Measurements from ENCODE around the gene CACNA1D. TPM values are rescaled to one million over a fixed set of nuclear protein-coding genes. Genes with fewer than 3 reads are reported as not detected.

CACNA1D gene
- total RNA-seq, 5 donors from 2014 or later (not counting 1 experiment from before 2014, with no cell fraction given), result 0.09 to 0.47 (median 0.34) TPM; not detected in 1

- no peak for DNase-seq
- peaks cover 0 to 3% (median 0%) of the 10 kb centered on the region in 3 donors for H3K4me1 Mint-ChIP-seq
- Histone ChIP-seq H3K36me3 (ENCODE audit: control insufficient read depth in 2 of 2, extremely low read depth in 1 of 2, insufficient read depth in 1 of 2, low read length in 1 of 2) (no peaks in the 10 kb centered on the region), H3K27me3 (replicated peaks in 1 of 2; ENCODE audit: control insufficient read depth in 2 of 2, extremely low read depth in 1 of 2, insufficient read depth in 2 of 2, low read length in 1 of 2) (peaks cover 0 to 26% of the 10 kb centered on the region in 2 experiments), H3K27ac (ENCODE audit: low read length) (no peak overlapping the region), H3K9me3 (no peaks in the 10 kb centered on the region), H3K4me3 (ENCODE audit: control insufficient read depth in 1 of 2, extremely low read depth in 1 of 2, low read length in 1 of 2) (no peak overlapping the region), H3K4me1 (ENCODE audit: control insufficient read depth in 1 of 2, extremely low read depth in 1 of 2, insufficient read depth in 2 of 2, low read length in 2 of 2) (peaks cover 0 to 7% of the 10 kb centered on the region in 2 experiments)
- H3K4me3 Mint-ChIP-seq, result no peak overlapping the region
- WGBS (ENCODE audit: insufficient coverage), result 74% methylated on average over 9 of the region's 10 CpGs
- no peak overlapping the region for H3K27ac Mint-ChIP-seq
- H3K9me3 Mint-ChIP-seq, result no peaks in the 10 kb centered on the region
- POLR2A ChIA-PET, result no interaction called here
- peaks cover 0 to 5% of the 10 kb centered on the region in 2 donors for H3K27me3 Mint-ChIP-seq
- no peaks in the 10 kb centered on the region for H3K36me3 Mint-ChIP-seq
- ATAC-seq (replicated peaks in 1 of 4), result no peak
- CTCF ChIA-PET, result no interaction called here
Observed at GRCh38 chr3:53813876-53814275, 319.5 kb downstream of the CACNA1D start.

GRCh38 chr3:53815067-53815466 lies 320.7 kb downstream of the CACNA1D start:
- H3K9me3 Mint-ChIP-seq, result no peaks in the 10 kb centered on the region
- Histone ChIP-seq H3K36me3 (ENCODE audit: control insufficient read depth in 2 of 2, extremely low read depth in 1 of 2, insufficient read depth in 1 of 2, low read length in 1 of 2) (no peaks in the 10 kb centered on the region), H3K4me1 (ENCODE audit: control insufficient read depth in 1 of 2, extremely low read depth in 1 of 2, insufficient read depth in 2 of 2, low read length in 2 of 2) (peaks cover 0 to 7% of the 10 kb centered on the region in 2 experiments), H3K9me3 (no peaks in the 10 kb centered on the region), H3K27me3 (replicated peaks in 1 of 2; ENCODE audit: control insufficient read depth in 2 of 2, extremely low read depth in 1 of 2, insufficient read depth in 2 of 2, low read length in 1 of 2) (peaks cover 0 to 33% of the 10 kb centered on the region in 2 experiments), H3K4me3 (ENCODE audit: control insufficient read depth in 1 of 2, extremely low read depth in 1 of 2, low read length in 1 of 2) (no peak overlapping the region), H3K27ac (ENCODE audit: low read length) (no peak overlapping the region)
- WGBS (ENCODE audit: insufficient coverage), result 86% methylated on average over 3 of the region's 4 CpGs
- peaks cover 0 to 10% of the 10 kb centered on the region in 2 donors for H3K27me3 Mint-ChIP-seq
- ChIA-PET POLR2A (no interaction called here), CTCF (no interaction called here)
- DNase-seq, result no peak
- H3K27ac Mint-ChIP-seq, result no peak overlapping the region
- H3K36me3 Mint-ChIP-seq, result no peaks in the 10 kb centered on the region
- no peak overlapping the region for H3K4me3 Mint-ChIP-seq
- H3K4me1 Mint-ChIP-seq, result peaks cover 0 to 3% (median 0%) of the 10 kb centered on the region in 3 donors
- ATAC-seq (replicated peaks in 1 of 4), result no peak

GRCh38 chr3:53815651-53816050 lies 321.2 kb downstream of the CACNA1D start:
- Mint-ChIP-seq H3K27ac (no peak overlapping the region), H3K9me3 (no peaks in the 10 kb centered on the region), H3K4me3 (no peak overlapping the region), H3K36me3 (no peaks in the 10 kb centered on the region), H3K4me1 (peaks cover 0 to 3% (median 0%) of the 10 kb centered on the region in 3 donors), H3K27me3 (peaks cover 0 to 10% of the 10 kb centered on the region in 2 donors)
- H3K4me3 ChIP-seq (ENCODE audit: control insufficient read depth in 1 of 2, extremely low read depth in 1 of 2, low read length in 1 of 2), result no peak overlapping the region
- POLR2A ChIA-PET, result no interaction called here
- ATAC-seq (replicated peaks in 1 of 4) (no peak), DNase-seq (no peak)
- WGBS (ENCODE audit: insufficient coverage), result 94% methylated on average over 4 of the region's 7 CpGs
- H3K27me3 ChIP-seq (replicated peaks in 1 of 2; ENCODE audit: control insufficient read depth in 2 of 2, extremely low read depth in 1 of 2, insufficient read depth in 2 of 2, low read length in 1 of 2), result peaks cover 0 to 36% of the 10 kb centered on the region in 2 experiments
- CTCF ChIA-PET, result interaction anchor here in 1 of 2 donors (0.7 kb wide), 1 partner anchor 75 kb away, joined by 3 read pairs; no protein-coding TSS in a partner anchor
- no peak overlapping the region for H3K27ac ChIP-seq (ENCODE audit: low read length)
- no peaks in the 10 kb centered on the region for H3K9me3 ChIP-seq
- H3K36me3 ChIP-seq (ENCODE audit: control insufficient read depth in 2 of 2, extremely low read depth in 1 of 2, insufficient read depth in 1 of 2, low read length in 1 of 2), result no peaks in the 10 kb centered on the region
- peaks cover 0 to 7% of the 10 kb centered on the region in 2 experiments for H3K4me1 ChIP-seq (ENCODE audit: control insufficient read depth in 1 of 2, extremely low read depth in 1 of 2, insufficient read depth in 2 of 2, low read length in 2 of 2)

DNA sequence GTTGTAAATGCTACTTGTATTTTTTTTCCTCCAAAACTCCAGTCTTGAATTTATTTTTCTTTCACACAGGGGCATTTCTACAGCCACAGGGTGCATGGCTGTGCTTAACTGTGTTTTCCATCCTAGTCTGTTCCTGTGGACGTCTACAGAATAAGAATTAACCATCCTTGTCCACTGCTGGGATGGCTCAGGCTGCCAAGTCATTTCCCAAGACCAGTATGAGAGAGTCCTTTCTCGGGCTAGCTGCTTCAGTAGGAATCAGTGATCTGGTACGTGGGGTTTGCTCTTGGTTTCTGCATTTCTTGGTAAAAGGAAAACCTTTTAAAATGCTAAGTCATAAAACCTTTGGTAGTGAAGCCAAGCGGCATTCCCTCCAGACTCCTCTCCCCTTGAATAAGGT lies 322.0 kb downstream of the CACNA1D start:
- peaks cover 0 to 42% of the 10 kb centered on the region in 2 experiments for H3K27me3 ChIP-seq (replicated peaks in 1 of 2; ENCODE audit: control insufficient read depth in 2 of 2, extremely low read depth in 1 of 2, insufficient read depth in 2 of 2, low read length in 1 of 2)
- no peaks in the 10 kb centered on the region for H3K9me3 ChIP-seq
- 60% methylated on average over 2 of the region's 4 CpGs for WGBS (ENCODE audit: insufficient coverage)
- no peak overlapping the region for H3K4me3 Mint-ChIP-seq
- H3K9me3 Mint-ChIP-seq, result no peaks in the 10 kb centered on the region
- H3K27me3 Mint-ChIP-seq, result peaks cover 0 to 10% of the 10 kb centered on the region in 2 donors
- no peak overlapping the region for H3K27ac ChIP-seq (ENCODE audit: low read length)
- H3K36me3 Mint-ChIP-seq, result no peaks in the 10 kb centered on the region
- ChIA-PET POLR2A (no interaction called here), CTCF (no interaction called here)
- peaks cover 0 to 7% of the 10 kb centered on the region in 2 experiments for H3K4me1 ChIP-seq (ENCODE audit: control insufficient read depth in 1 of 2, extremely low read depth in 1 of 2, insufficient read depth in 2 of 2, low read length in 2 of 2)
- no peak for DNase-seq
- peaks cover 0 to 3% (median 0%) of the 10 kb centered on the region in 3 donors for H3K4me1 Mint-ChIP-seq
- H3K36me3 ChIP-seq (ENCODE audit: control insufficient read depth in 2 of 2, extremely low read depth in 1 of 2, insufficient read depth in 1 of 2, low read length in 1 of 2), result no peaks in the 10 kb centered on the region
- no peak overlapping the region for H3K4me3 ChIP-seq (ENCODE audit: control insufficient read depth in 1 of 2, extremely low read depth in 1 of 2, low read length in 1 of 2)
- ATAC-seq (replicated peaks in 1 of 4), result no peak
- H3K27ac Mint-ChIP-seq, result no peak overlapping the region

GRCh38 chr3:53817211-53817610 lies 322.8 kb downstream of the CACNA1D start:
- CTCF ChIA-PET, result no interaction called here
- Mint-ChIP-seq H3K36me3 (no peaks in the 10 kb centered on the region), H3K9me3 (no peaks in the 10 kb centered on the region), H3K4me3 (no peak overlapping the region), H3K27me3 (peaks cover 0 to 10% of the 10 kb centered on the region in 2 donors), H3K27ac (no peak overlapping the region), H3K4me1 (peaks cover 0 to 3% (median 0%) of the 10 kb centered on the region in 3 donors)
- no peaks in the 10 kb centered on the region for H3K36me3 ChIP-seq (ENCODE audit: control insufficient read depth in 2 of 2, extremely low read depth in 1 of 2, insufficient read depth in 1 of 2, low read length in 1 of 2)
- peaks cover 0 to 7% of the 10 kb centered on the region in 2 experiments for H3K4me1 ChIP-seq (ENCODE audit: control insufficient read depth in 1 of 2, extremely low read depth in 1 of 2, insufficient read depth in 2 of 2, low read length in 2 of 2)
- POLR2A ChIA-PET, result no interaction called here
- DNase-seq (no peak), ATAC-seq (replicated peaks in 1 of 4) (no peak)
- H3K27me3 ChIP-seq (replicated peaks in 1 of 2; ENCODE audit: control insufficient read depth in 2 of 2, extremely low read depth in 1 of 2, insufficient read depth in 2 of 2, low read length in 1 of 2), result peaks cover 0 to 42% of the 10 kb centered on the region in 2 experiments
- WGBS (ENCODE audit: insufficient coverage), result 88% methylated on average over 4 of the region's 6 CpGs
- no peak overlapping the region for H3K27ac ChIP-seq (ENCODE audit: low read length)
- H3K9me3 ChIP-seq, result no peaks in the 10 kb centered on the region
- no peak overlapping the region for H3K4me3 ChIP-seq (ENCODE audit: control insufficient read depth in 1 of 2, extremely low read depth in 1 of 2, low read length in 1 of 2)

DNA sequence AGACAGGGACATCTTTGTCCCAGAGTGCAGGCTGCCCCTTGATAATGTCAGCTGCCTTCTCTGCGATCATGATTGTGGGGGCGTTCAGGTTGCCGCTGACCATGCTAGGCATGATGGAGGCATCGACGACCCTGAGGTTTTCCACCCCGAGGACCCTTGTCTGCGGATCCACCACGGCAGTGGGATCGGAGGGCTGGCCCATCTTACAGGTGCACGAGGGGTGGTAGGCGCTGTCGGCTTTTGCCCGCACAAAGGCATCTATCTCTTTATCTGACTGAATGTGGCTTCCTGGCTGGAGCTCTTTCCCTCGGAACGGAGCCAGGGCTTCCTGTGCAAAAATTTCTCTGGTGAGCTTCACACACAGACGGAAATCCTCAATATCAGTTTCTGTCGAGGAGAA lies 323.4 kb downstream of the CACNA1D start:
- no peak for ATAC-seq (replicated peaks in 1 of 4)
- POLR2A ChIA-PET, result no interaction called here
- H3K4me1 Mint-ChIP-seq, result peaks cover 0 to 3% (median 0%) of the 10 kb centered on the region in 3 donors

More for the DNA sequence above, 323.4 kb downstream of the CACNA1D start:
- 65% methylated on average over 17 of the region's 17 CpGs for WGBS (ENCODE audit: insufficient coverage)
- Mint-ChIP-seq H3K27me3 (peaks cover 0 to 10% of the 10 kb centered on the region in 2 donors), H3K9me3 (no peaks in the 10 kb centered on the region), H3K27ac (no peak overlapping the region), H3K36me3 (no peaks in the 10 kb centered on the region), H3K4me3 (no peak overlapping the region)
- no peaks in the 10 kb centered on the region for H3K9me3 ChIP-seq
- CTCF ChIA-PET, result no interaction called here
- peaks cover 0 to 45% of the 10 kb centered on the region in 2 experiments for H3K27me3 ChIP-seq (replicated peaks in 1 of 2; ENCODE audit: control insufficient read depth in 2 of 2, extremely low read depth in 1 of 2, insufficient read depth in 2 of 2, low read length in 1 of 2)
- no peak overlapping the region for H3K4me3 ChIP-seq (ENCODE audit: control insufficient read depth in 1 of 2, extremely low read depth in 1 of 2, low read length in 1 of 2)
- no peaks in the 10 kb centered on the region for H3K36me3 ChIP-seq (ENCODE audit: control insufficient read depth in 2 of 2, extremely low read depth in 1 of 2, insufficient read depth in 1 of 2, low read length in 1 of 2)
- H3K27ac ChIP-seq (ENCODE audit: low read length), result no peak overlapping the region
- H3K4me1 ChIP-seq (ENCODE audit: control insufficient read depth in 1 of 2, extremely low read depth in 1 of 2, insufficient read depth in 2 of 2, low read length in 2 of 2), result peaks cover 0 to 7% of the 10 kb centered on the region in 2 experiments
- DNase-seq, result no peak

Data from T-cell (primary cell).